Activated naive CD4-positive, alpha-beta T cell treated with anti-CD3 and anti-CD28 coated beads, Interleukin-2, amount 10 ng/mL, durations not matched to agents 7 days and 5 days (primary cell): ENCODE results near the gene NDUFAF4.

Experiments
- CTCF ChIA-PET: fragments of 350-600 bp; sonication (Branson Sonifier 250); formaldehyde crosslinking; loops from one replicate; lab custom pipeline; 2021; ENCODE audit warnings: antibody characterized with exemption; lab: Charles Lee
- DNase-seq: peaks from one replicate; pipeline ENCODE4 v3.0.0-alpha.2; 2020
- H3K27ac Mint-ChIP-seq: one replicate; pipeline ENCODE4 v1.8.0; 2021; ENCODE audit warnings: mild to moderate bottlenecking, moderate library complexity, mixed read lengths
- H3K27me3 Mint-ChIP-seq: one replicate; pipeline ENCODE4 v1.8.0; 2021; ENCODE audit warnings: mild to moderate bottlenecking, mixed read lengths
- H3K36me3 Mint-ChIP-seq: one replicate; pipeline ENCODE4 v1.8.0; 2021; ENCODE audit warnings: mixed read lengths
- H3K4me1 Mint-ChIP-seq: one replicate; pipeline ENCODE4 v1.8.0; 2021; ENCODE audit warnings: mixed read lengths
- H3K4me3 Mint-ChIP-seq: one replicate; pipeline ENCODE4 v1.8.0; 2021; ENCODE audit warnings: mild to moderate bottlenecking, moderate library complexity, mixed read lengths
- H3K9me3 Mint-ChIP-seq: one replicate; pipeline ENCODE4 v1.8.0; 2021; ENCODE audit warnings: mixed read lengths

NDUFAF4 gene

DNA sequence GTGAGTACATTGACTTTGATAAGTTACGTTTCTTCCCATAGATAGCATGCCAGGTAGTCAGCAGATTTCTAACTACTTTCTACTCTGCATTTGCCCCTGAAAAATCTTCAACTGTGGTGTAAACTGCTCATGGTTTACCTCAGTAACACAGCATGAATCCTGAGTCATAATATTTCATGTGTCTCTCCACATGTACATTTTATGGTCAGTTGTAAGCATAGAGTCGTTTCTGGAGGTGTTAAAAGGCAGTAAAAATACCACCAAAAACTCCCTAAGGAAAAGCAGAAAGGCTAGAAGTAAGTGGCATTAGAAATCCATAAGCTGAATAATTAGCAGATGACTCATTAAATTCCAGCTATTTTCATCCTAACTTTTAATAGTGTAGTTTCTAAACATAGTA is 56.3 kb downstream of the NDUFAF4 start:
- peaks cover under 1% of the 10 kb centered on the region for H3K36me3 Mint-ChIP-seq
- peaks cover 40% of the 10 kb centered on the region for H3K27me3 Mint-ChIP-seq
- CTCF ChIA-PET = no interaction called here
- H3K9me3 Mint-ChIP-seq = no peaks in the 10 kb centered on the region
- H3K4me3 Mint-ChIP-seq = no peak overlapping the region
- no peak for DNase-seq
- H3K4me1 Mint-ChIP-seq = peaks cover 12% of the 10 kb centered on the region
- H3K27ac Mint-ChIP-seq = no peak overlapping the region
